ENCODE measurements around the gene CSF3R.

Gene CSF3R

GRCh38 chr1:36464605-36465393, 17.9 kb downstream of the CSF3R start:
- Histone ChIP-seq H3K27ac (peak overlapping the region; percentile 98), H3K9ac (ENCODE audit: insufficient read length) (peak overlapping the region; percentile 95), H3K4me3 (peak overlapping the region; percentile 97), H3K36me3 (ENCODE audit: insufficient read depth, low read length) (peaks cover 24% of the 10 kb centered on the region), H3K9me3 (ENCODE audit: low read depth, low read length) (no peaks in the 10 kb centered on the region)
- DNase-seq (ENCODE audit: low read depth, low spot score) = no peak
- TF ChIP-seq FOXP2 (optimal IDR thresholded peaks at IDR 0.05; ENCODE audit: control extremely low read depth, extremely low read length, insufficient read depth) = no peak
- TF ChIP-seq POLR2AphosphoS5 (IDR thresholded peaks at IDR 0.05; ENCODE audit: borderline replicate concordance, low read depth, low read length) = no peak
- TF ChIP-seq EZH2 (IDR thresholded peaks at IDR 0.05) = no peak

DNA sequence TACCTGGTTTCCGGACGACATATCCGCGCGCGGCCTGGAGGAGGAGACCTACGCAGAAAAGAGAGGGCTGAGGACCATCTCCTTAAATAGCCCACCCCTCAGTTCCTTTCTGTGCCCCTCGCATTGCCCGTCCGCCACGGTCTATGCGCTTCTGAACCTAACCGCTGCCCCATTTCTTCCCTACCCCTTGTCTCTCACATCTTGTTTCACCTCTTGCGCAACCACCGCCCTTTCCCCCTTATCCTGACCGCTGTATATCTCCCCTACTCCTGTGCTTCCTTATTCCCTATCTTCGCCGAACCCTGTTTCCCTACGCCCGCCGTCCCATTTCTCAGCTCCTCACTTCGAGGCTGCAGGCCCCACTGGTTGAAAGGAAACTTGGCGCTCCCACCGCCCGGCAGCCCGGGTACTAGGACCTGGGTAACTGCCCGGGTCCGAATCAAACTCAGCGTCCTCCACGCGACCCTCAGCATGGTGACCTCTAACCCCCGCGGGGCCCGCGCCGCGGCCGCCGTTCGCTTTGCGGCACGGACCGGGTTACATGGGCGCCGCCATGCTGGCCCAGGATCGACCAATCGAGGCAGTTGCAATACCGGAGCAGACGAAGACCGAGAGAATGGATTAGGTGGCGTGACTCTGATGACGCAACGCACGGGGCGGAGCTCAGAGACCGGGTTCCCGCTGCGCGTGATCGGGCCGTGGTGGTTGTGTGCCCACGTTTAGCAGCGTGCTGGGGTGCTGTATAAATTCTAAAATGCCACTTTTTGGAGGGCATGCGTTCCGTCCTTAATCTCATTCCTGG, 18.7 kb downstream of the CSF3R start, which contains the start of gene MRPS15:
Gene MRPS15 (minus strand): TSS at position 582 of the 802 bp plus-strand sequence. CDS start 109 bp downstream, at position 473.
- Histone ChIP-seq H3K4me3 (peak within 1 kb of the TSS; percentile 97), H3K36me3 (ENCODE audit: insufficient read depth, low read length) (peaks cover 24% of the 10 kb centered on the region), H3K27ac (peak within 1 kb of the TSS; percentile 98), H3K9me3 (ENCODE audit: low read depth, low read length) (no peaks in the 10 kb centered on the region), H3K9ac (ENCODE audit: insufficient read length) (peak within 1 kb of the TSS; percentile 95)
- TF ChIP-seq FOXP2 (optimal IDR thresholded peaks at IDR 0.05; ENCODE audit: control extremely low read depth, extremely low read length, insufficient read depth) (peak; percentile 93), EZH2 (IDR thresholded peaks at IDR 0.05) (no peak), POLR2AphosphoS5 (IDR thresholded peaks at IDR 0.05; ENCODE audit: borderline replicate concordance, low read depth, low read length) (peak; percentile 94)
- peak; percentile 87 for DNase-seq (ENCODE audit: low read depth, low spot score)

DNA sequence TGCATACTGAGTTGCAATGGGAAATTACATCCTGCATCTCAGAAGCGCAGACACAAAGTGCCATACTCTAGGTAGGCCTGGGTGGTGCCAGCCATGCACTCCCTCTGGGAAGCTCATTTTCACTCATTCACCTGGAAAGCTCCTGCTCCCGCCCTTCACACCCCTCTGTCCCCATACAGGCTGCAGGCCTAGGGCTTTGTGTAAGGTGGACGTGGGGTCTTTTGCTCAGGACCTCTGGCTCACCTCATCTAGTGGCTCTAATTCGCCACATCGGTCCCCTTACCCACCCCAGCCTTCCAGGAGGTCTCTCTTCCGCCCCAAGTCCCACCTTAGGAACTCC, 19.3 kb downstream of the CSF3R start:
- DNase-seq (ENCODE audit: low read depth, low spot score) = no peak
- H3K4me3 ChIP-seq = peak overlapping the region; percentile 97

DNA sequence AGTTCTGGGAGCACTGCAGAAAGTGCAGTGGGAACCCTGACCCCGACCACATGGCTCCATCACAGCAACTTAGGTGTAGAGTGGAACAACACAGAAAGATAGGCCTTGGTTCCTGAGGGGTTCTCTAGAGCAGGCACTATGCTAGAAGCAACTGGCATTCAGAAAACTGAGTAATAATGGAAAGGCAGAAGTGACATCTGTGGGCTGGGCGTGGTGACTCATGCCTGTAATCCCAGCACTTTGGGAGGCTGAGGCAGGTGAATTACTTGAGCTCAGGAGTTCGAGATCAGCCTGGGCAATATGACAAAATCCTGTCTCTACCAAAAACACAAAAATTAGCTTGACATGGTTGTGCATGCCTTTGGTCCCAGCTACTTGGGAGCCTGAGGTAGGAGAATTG, 23.8 kb downstream of the CSF3R start:
- TF ChIP-seq POLR2AphosphoS5 (IDR thresholded peaks at IDR 0.05; ENCODE audit: borderline replicate concordance, low read depth, low read length) (no peak), FOXP2 (optimal IDR thresholded peaks at IDR 0.05; ENCODE audit: control extremely low read depth, extremely low read length, insufficient read depth) (no peak), EZH2 (IDR thresholded peaks at IDR 0.05) (no peak)
- Histone ChIP-seq H3K9me3 (ENCODE audit: low read depth, low read length) (no peaks in the 10 kb centered on the region), H3K4me3 (no peak overlapping the region), H3K27ac (no peak overlapping the region), H3K36me3 (ENCODE audit: insufficient read depth, low read length) (peaks cover 63% of the 10 kb centered on the region), H3K9ac (ENCODE audit: insufficient read length) (no peak overlapping the region)
- DNase-seq (ENCODE audit: low read depth, low spot score) = no peak

More for the DNA sequence above, 19.3 kb downstream of the CSF3R start:
- Histone ChIP-seq H3K27ac (peak overlapping the region; percentile 98; the same call in 1 of the 2 replicates), H3K9me3 (ENCODE audit: low read depth, low read length) (no peaks in the 10 kb centered on the region), H3K9ac (ENCODE audit: insufficient read length) (peak overlapping the region; percentile 95), H3K36me3 (ENCODE audit: insufficient read depth, low read length) (peaks cover 28% of the 10 kb centered on the region)
- TF ChIP-seq EZH2 (IDR thresholded peaks at IDR 0.05) (no peak), POLR2AphosphoS5 (IDR thresholded peaks at IDR 0.05; ENCODE audit: borderline replicate concordance, low read depth, low read length) (no peak), FOXP2 (optimal IDR thresholded peaks at IDR 0.05; ENCODE audit: control extremely low read depth, extremely low read length, insufficient read depth) (no peak)

DNA sequence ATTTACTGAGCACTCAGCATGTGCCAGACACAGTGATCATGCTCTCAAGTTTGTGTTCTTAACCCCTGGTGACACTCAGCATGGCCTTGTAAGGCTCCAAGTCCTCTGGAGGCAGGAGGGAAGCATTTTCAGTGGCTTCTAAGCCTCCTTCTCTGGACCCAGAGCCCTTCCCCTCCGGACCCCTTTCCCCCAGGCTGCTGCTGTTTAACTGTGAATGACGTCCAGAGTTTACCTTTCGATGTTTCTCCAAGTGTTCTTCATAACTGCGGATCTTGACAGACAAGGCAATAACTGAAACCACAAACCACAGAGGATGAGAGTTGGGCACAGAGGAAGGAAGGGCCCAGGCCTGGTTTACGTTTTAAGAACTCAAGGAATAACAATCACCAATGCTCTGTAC, 25.0 kb downstream of the CSF3R start:
- no peak for DNase-seq (ENCODE audit: low read depth, low spot score)
- TF ChIP-seq POLR2AphosphoS5 (IDR thresholded peaks at IDR 0.05; ENCODE audit: borderline replicate concordance, low read depth, low read length) (no peak), EZH2 (IDR thresholded peaks at IDR 0.05) (no peak), FOXP2 (optimal IDR thresholded peaks at IDR 0.05; ENCODE audit: control extremely low read depth, extremely low read length, insufficient read depth) (no peak)
- H3K4me3 ChIP-seq = no peak overlapping the region
- peaks cover 63% of the 10 kb centered on the region for H3K36me3 ChIP-seq (ENCODE audit: insufficient read depth, low read length)
- H3K27ac ChIP-seq = no peak overlapping the region
- no peaks in the 10 kb centered on the region for H3K9me3 ChIP-seq (ENCODE audit: low read depth, low read length)
- no peak overlapping the region for H3K9ac ChIP-seq (ENCODE audit: insufficient read length)

GRCh38 chr1:36456391-36456928, 26.3 kb downstream of the CSF3R start:
- Histone ChIP-seq H3K9me3 (ENCODE audit: low read depth, low read length) (no peaks in the 10 kb centered on the region), H3K36me3 (ENCODE audit: insufficient read depth, low read length) (peaks cover 53% of the 10 kb centered on the region), H3K9ac (ENCODE audit: insufficient read length) (no peak overlapping the region), H3K4me3 (no peak overlapping the region), H3K27ac (no peak overlapping the region)
- TF ChIP-seq FOXP2 (optimal IDR thresholded peaks at IDR 0.05; ENCODE audit: control extremely low read depth, extremely low read length, insufficient read depth) = no peak
- no peak for TF ChIP-seq POLR2AphosphoS5 (IDR thresholded peaks at IDR 0.05; ENCODE audit: borderline replicate concordance, low read depth, low read length)
- no peak for DNase-seq (ENCODE audit: low read depth, low spot score)

GRCh38 chr1:36455386-36455785, 27.3 kb downstream of the CSF3R start:
- TF ChIP-seq EZH2 (IDR thresholded peaks at IDR 0.05) = no peak
- TF ChIP-seq POLR2AphosphoS5 (IDR thresholded peaks at IDR 0.05; ENCODE audit: borderline replicate concordance, low read depth, low read length) = no peak
- TF ChIP-seq FOXP2 (optimal IDR thresholded peaks at IDR 0.05; ENCODE audit: control extremely low read depth, extremely low read length, insufficient read depth) = no peak
- no peak overlapping the region for H3K27ac ChIP-seq
- H3K4me3 ChIP-seq = no peak overlapping the region
- H3K9me3 ChIP-seq (ENCODE audit: low read depth, low read length) = no peaks in the 10 kb centered on the region
- no peak for DNase-seq (ENCODE audit: low read depth, low spot score)
- H3K9ac ChIP-seq (ENCODE audit: insufficient read length) = no peak overlapping the region
- H3K36me3 ChIP-seq (ENCODE audit: insufficient read depth, low read length) = peaks cover 42% of the 10 kb centered on the region
